Activated CD4-positive, alpha-beta T cell treated with anti-CD3 and anti-CD28 coated beads, Interleukin-2, amount 10 ng/mL, durations not matched to agents 24 days and 14 days (primary cell): ENCODE measurements around the gene PARD6G. TPM values are rescaled to one million over a fixed set of nuclear protein-coding genes. Genes with fewer than 3 reads are reported as not detected.

ENCODE experiments used
- DNase-seq: peaks from one replicate; pipeline ENCODE4 v3.0.0; 2022
- H3K27ac Mint-ChIP-seq: one replicate; pipeline ENCODE4 v1.8.0; 2022; ENCODE audit warnings: mild to moderate bottlenecking, mixed read lengths
- H3K27me3 Mint-ChIP-seq: one replicate; pipeline ENCODE4 v1.8.0; 2022; ENCODE audit warnings: mixed read lengths
- H3K36me3 Mint-ChIP-seq: one replicate; pipeline ENCODE4 v1.8.0; 2022; ENCODE audit warnings: low read depth, mild to moderate bottlenecking, mixed read lengths
- H3K4me1 Mint-ChIP-seq: one replicate; pipeline ENCODE4 v1.8.0; 2021; ENCODE audit warnings: mixed read lengths
- H3K4me3 Mint-ChIP-seq: one replicate; pipeline ENCODE4 v1.8.0; 2022; ENCODE audit warnings: mild to moderate bottlenecking, moderate library complexity, mixed read lengths
- H3K9me3 Mint-ChIP-seq: one replicate; pipeline ENCODE4 v1.8.0; 2021; ENCODE audit warnings: mixed read lengths
- intact Hi-C: fragments of 100-400 bp; cut with micrococcal nuclease; formaldehyde crosslinking; loops from one replicate; pipeline ENCODE4 v1.15.1; 2023
- total RNA-seq: library from RNA; stranded (reverse); gene quantifications from 2 replicates; pipeline ENCODE4 v1.2.3, GENCODE V29; 2022

Gene PARD6G
- total RNA-seq, 1 donor from 2014 or later: 0.40 TPM

GRCh38 chr18:80157708-80158343 is 89.5 kb downstream of the PARD6G start:
- peak; percentile 91 for DNase-seq
- H3K9me3 Mint-ChIP-seq: no peaks in the 10 kb centered on the region
- H3K36me3 Mint-ChIP-seq: no peaks in the 10 kb centered on the region
- H3K4me1 Mint-ChIP-seq: no peaks in the 10 kb centered on the region
- no peak overlapping the region for H3K27ac Mint-ChIP-seq
- peaks cover 8% of the 10 kb centered on the region for H3K27me3 Mint-ChIP-seq
- intact Hi-C loops: no loop called here
- no peak overlapping the region for H3K4me3 Mint-ChIP-seq

- Mint-ChIP-seq H3K27ac (no peak overlapping the region), H3K9me3 (no peaks in the 10 kb centered on the region), H3K27me3 (no peaks in the 10 kb centered on the region), H3K4me1 (no peaks in the 10 kb centered on the region), H3K36me3 (no peaks in the 10 kb centered on the region), H3K4me3 (no peak overlapping the region)
- intact Hi-C loops: no loop called here
- peak; percentile 75 for DNase-seq
Observed at GRCh38 chr18:80154293-80154692, 93.0 kb downstream of the PARD6G start.

GRCh38 chr18:80149667-80150066 is 97.6 kb downstream of the PARD6G start:
- no peak overlapping the region for H3K4me3 Mint-ChIP-seq
- intact Hi-C loops: loop anchor here (5.0 kb wide), 1 partner anchor 42 kb away; the partner anchor contains the start of gene ADNP2
- H3K27me3 Mint-ChIP-seq: no peaks in the 10 kb centered on the region
- no peak overlapping the region for H3K27ac Mint-ChIP-seq
- no peak for DNase-seq
- peaks cover 7% of the 10 kb centered on the region for H3K36me3 Mint-ChIP-seq
- H3K9me3 Mint-ChIP-seq: no peaks in the 10 kb centered on the region
- H3K4me1 Mint-ChIP-seq: peaks cover 4% of the 10 kb centered on the region

- no peak for DNase-seq
- Mint-ChIP-seq H3K27ac (no peak overlapping the region), H3K27me3 (no peaks in the 10 kb centered on the region), H3K36me3 (peaks cover 7% of the 10 kb centered on the region), H3K4me3 (peak overlapping the region; percentile 88), H3K9me3 (no peaks in the 10 kb centered on the region), H3K4me1 (peaks cover 5% of the 10 kb centered on the region)
- intact Hi-C loops: loop anchor here (5.0 kb wide), 1 partner anchor 41 kb away; the partner anchor contains the start of gene ADNP2
Observed at GRCh38 chr18:80148326-80149199, 98.8 kb downstream of the PARD6G start.

GRCh38 chr18:80147418-80148325 is 99.6 kb downstream of the PARD6G start:
- Mint-ChIP-seq H3K27ac (peak overlapping the region; percentile 82), H3K36me3 (peaks cover 7% of the 10 kb centered on the region), H3K4me3 (peak overlapping the region; percentile 88), H3K9me3 (no peaks in the 10 kb centered on the region), H3K4me1 (peaks cover 5% of the 10 kb centered on the region), H3K27me3 (no peaks in the 10 kb centered on the region)
- peak; percentile 94 for DNase-seq
- intact Hi-C loops: loop anchor here (1.0 to 5.0 kb wide), 2 partner anchors 40 to 114 kb away; partner anchors contain the start of gene ADNP2

- Mint-ChIP-seq H3K4me3 (peak overlapping the region; percentile 88), H3K9me3 (no peaks in the 10 kb centered on the region), H3K27ac (peak overlapping the region; percentile 6), H3K27me3 (no peaks in the 10 kb centered on the region), H3K36me3 (peaks cover 7% of the 10 kb centered on the region), H3K4me1 (peaks cover 5% of the 10 kb centered on the region)
- no peak for DNase-seq
- intact Hi-C loops: loop anchor here (1.0 to 5.0 kb wide), 2 partner anchors 40 to 114 kb away; partner anchors contain the start of gene ADNP2
Observed at GRCh38 chr18:80147037-80147417, 100.3 kb downstream of the PARD6G start.

- DNase-seq: no peak
- intact Hi-C loops: loop anchor here (5.0 kb wide), 1 partner anchor 38 kb away; the partner anchor contains the start of gene ADNP2
- no peak overlapping the region for H3K4me3 Mint-ChIP-seq
- no peaks in the 10 kb centered on the region for H3K27me3 Mint-ChIP-seq
- H3K36me3 Mint-ChIP-seq: peaks cover 7% of the 10 kb centered on the region
- H3K9me3 Mint-ChIP-seq: no peaks in the 10 kb centered on the region
- no peak overlapping the region for H3K27ac Mint-ChIP-seq
- H3K4me1 Mint-ChIP-seq: peaks cover 5% of the 10 kb centered on the region
Observed at GRCh38 chr18:80145196-80145804, 102.0 kb downstream of the PARD6G start.

- intact Hi-C loops: no loop called here
- H3K36me3 Mint-ChIP-seq: peaks cover 9% of the 10 kb centered on the region
- no peak overlapping the region for H3K4me3 Mint-ChIP-seq
- H3K4me1 Mint-ChIP-seq: peaks cover 5% of the 10 kb centered on the region
- no peaks in the 10 kb centered on the region for H3K27me3 Mint-ChIP-seq
- no peaks in the 10 kb centered on the region for H3K9me3 Mint-ChIP-seq
- DNase-seq: no peak
- no peak overlapping the region for H3K27ac Mint-ChIP-seq
Observed at GRCh38 chr18:80143881-80144280, 103.4 kb downstream of the PARD6G start.

- H3K27me3 Mint-ChIP-seq: no peaks in the 10 kb centered on the region
- no peak for DNase-seq
- H3K27ac Mint-ChIP-seq: no peak overlapping the region
- intact Hi-C loops: no loop called here
- H3K4me3 Mint-ChIP-seq: no peak overlapping the region
- no peaks in the 10 kb centered on the region for H3K9me3 Mint-ChIP-seq
- H3K36me3 Mint-ChIP-seq: peaks cover 26% of the 10 kb centered on the region
- peaks cover 2% of the 10 kb centered on the region for H3K4me1 Mint-ChIP-seq
Observed at GRCh38 chr18:80140455-80140985, 106.8 kb downstream of the PARD6G start.

GRCh38 chr18:80137976-80138375 is 109.3 kb downstream of the PARD6G start:
- H3K4me3 Mint-ChIP-seq: no peak overlapping the region
- H3K27me3 Mint-ChIP-seq: no peaks in the 10 kb centered on the region
- H3K36me3 Mint-ChIP-seq: peaks cover 42% of the 10 kb centered on the region
- intact Hi-C loops: no loop called here
- H3K9me3 Mint-ChIP-seq: no peaks in the 10 kb centered on the region
- peaks cover 6% of the 10 kb centered on the region for H3K4me1 Mint-ChIP-seq
- H3K27ac Mint-ChIP-seq: no peak overlapping the region
- DNase-seq: no peak

GRCh38 chr18:80137137-80137536 is 110.2 kb downstream of the PARD6G start:
- no peaks in the 10 kb centered on the region for H3K27me3 Mint-ChIP-seq
- peaks cover 47% of the 10 kb centered on the region for H3K36me3 Mint-ChIP-seq
- peaks cover 12% of the 10 kb centered on the region for H3K4me1 Mint-ChIP-seq
- H3K4me3 Mint-ChIP-seq: no peak overlapping the region
- H3K9me3 Mint-ChIP-seq: no peaks in the 10 kb centered on the region
- H3K27ac Mint-ChIP-seq: no peak overlapping the region
- DNase-seq: no peak
- intact Hi-C loops: no loop called here

GRCh38 chr18:80136679-80137078 is 110.6 kb downstream of the PARD6G start:
- DNase-seq: no peak
- peaks cover 14% of the 10 kb centered on the region for H3K4me1 Mint-ChIP-seq
- no peaks in the 10 kb centered on the region for H3K9me3 Mint-ChIP-seq
- no peaks in the 10 kb centered on the region for H3K27me3 Mint-ChIP-seq
- intact Hi-C loops: no loop called here
- H3K27ac Mint-ChIP-seq: no peak overlapping the region
- no peak overlapping the region for H3K4me3 Mint-ChIP-seq
- peaks cover 50% of the 10 kb centered on the region for H3K36me3 Mint-ChIP-seq

- H3K9me3 Mint-ChIP-seq: no peaks in the 10 kb centered on the region
- peaks cover 21% of the 10 kb centered on the region for H3K4me1 Mint-ChIP-seq
- H3K27me3 Mint-ChIP-seq: no peaks in the 10 kb centered on the region
- H3K4me3 Mint-ChIP-seq: no peak overlapping the region
- intact Hi-C loops: no loop called here
- no peak for DNase-seq
- no peak overlapping the region for H3K27ac Mint-ChIP-seq
- peaks cover 56% of the 10 kb centered on the region for H3K36me3 Mint-ChIP-seq
Observed at GRCh38 chr18:80135136-80135535, 112.2 kb downstream of the PARD6G start.
